Embryonic facial prominence (tissue), 1 donor: ENCODE measurements around the gene CMTM4.
"Not testable (repeated sequence)": the region's sequence is repeated elsewhere in the genome, so short reads cannot be mapped to it uniquely, and the experiment has no call there.

Source experiments
- DNase-seq: peaks from one replicate; pipeline ENCODE4 v3.0.0-alpha.2; 2016; ENCODE audit errors: extremely low spot score

The CMTM4 gene

DNA sequence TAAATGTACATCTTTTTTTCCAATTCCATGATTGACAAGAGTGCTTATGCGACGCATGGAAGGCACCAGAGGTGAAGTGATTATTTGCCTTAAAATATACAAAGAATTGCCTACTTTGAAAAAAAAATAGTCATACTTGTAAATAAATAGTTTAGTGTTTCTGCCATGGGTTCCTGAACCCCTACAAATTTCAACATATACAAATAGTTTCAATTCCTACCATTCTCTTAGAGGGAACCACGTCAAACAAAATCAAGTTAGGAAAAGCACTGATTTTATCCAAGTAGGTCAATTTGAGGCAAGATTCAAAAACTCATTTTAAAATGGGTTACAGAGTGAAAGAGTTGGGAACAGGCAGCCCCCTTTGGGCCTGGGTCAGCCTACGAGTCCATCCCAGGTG lies 80.4 kb downstream of the CMTM4 start:
- DNase-seq, result no peak

GRCh38 chr16:66614161-66614802 lies 82.3 kb downstream of the CMTM4 start:
- no peak for DNase-seq

- DNase-seq, result no peak
These were observed 84.1 kb downstream of the CMTM4 start for GRCh38 chr16:66612422-66612821.

- DNase-seq, result not testable (repeated sequence)
These were observed 84.6 kb downstream of the CMTM4 start for GRCh38 chr16:66611911-66612310.

GRCh38 chr16:66610111-66610820 lies 86.3 kb downstream of the CMTM4 start:
- no peak for DNase-seq

DNA sequence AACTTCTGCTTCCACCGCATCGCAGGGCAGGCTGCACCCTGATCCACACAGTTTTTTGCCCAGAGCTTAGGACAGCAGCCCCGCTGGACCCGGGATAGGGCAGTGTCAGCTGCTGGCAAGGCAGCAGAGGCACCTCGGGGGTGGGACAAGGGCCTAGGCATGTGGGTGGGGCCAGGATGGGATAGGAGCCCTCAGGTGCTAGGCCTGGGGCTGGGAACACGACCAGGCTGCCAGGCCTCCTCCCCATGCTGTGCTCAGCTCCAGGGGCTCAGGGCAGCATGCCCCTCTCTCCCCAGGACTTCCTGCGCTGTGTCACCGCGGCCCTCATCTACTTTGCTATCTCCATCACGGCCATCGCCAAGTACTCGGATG lies 87.4 kb downstream of the CMTM4 start:
- DNase-seq, result no peak

- peak; percentile 56 for DNase-seq
These were observed 88.1 kb downstream of the CMTM4 start for GRCh38 chr16:66608241-66609138.

DNA sequence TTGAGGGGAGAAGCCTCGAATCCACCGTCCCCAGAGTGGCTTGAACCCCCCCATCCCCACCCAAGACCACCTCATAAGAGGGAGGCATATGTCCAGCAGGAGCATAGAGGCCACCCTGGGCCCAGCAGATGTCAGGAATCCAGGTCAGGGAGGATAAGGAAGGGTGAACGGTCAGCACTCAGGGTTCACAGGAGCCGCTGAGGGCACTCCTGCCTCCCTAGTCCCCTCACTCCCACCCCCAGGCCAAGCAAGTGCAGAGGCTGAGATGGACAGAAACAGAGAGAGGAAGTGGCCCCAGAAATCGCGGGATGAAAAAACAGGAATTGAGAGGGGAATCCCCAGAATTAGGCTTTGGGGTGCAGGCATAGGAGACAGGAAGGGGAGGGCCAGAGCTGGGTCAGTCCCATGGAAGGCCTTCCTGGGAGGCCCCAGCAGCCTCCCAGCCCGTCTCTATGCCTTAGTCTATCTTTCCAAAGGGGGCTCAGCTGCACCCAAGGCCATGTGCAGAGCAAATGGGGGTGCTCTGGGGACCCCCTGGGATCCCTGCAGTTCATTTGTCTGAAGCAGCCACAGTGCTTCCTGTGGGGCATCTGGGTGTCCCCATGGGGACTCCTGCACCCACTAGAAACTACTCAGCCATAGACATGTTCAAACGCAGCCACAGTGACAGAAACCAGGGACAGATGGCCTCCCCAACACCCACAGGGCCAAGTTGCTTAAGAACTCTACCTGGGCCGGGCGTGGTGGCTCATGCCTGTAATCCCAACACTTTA lies 90.4 kb downstream of the CMTM4 start:
- DNase-seq, result no peak

DNA sequence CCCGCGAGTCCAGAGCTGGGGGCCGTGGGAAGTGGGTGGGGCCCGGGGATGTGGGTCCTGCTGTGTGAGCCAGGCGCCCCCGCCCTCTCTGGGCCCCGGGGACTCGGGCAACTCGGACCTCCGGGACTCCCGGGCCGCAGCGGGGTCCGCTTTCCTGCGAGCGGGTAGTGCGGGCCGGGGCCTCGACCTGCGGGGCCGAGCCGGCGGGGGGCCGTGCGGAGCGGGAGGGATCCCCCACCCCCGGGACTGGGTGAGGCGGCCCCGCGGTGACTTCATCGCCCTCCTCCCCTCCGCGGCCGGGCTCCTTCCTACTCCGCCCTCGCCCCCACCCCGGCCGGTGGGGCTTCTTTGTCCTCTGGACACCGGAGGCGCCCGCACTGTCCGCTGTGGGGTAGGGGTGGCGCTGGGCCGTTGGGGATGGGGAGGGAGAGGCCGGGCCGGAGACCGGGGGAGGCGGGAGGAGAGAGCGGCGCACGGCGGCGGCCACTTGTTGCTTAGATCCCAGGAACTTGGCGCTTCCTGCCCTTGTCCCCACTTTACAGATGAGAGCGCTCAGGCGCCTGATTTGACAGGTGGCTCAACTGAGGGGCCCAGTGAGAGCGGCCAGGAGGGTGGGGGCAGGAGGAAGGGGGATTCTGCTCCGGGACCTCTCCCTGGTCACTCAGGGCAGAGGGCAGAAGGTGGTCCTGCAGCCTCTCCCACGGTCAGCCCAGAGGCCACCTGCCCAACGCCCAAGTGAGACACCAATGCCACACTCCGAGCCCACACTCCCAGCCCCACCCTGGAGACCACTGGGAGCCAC lies 91.2 kb downstream of the CMTM4 start:
- DNase-seq, result no peak

GRCh38 chr16:66604376-66605176 lies 92.0 kb downstream of the CMTM4 start, which contains the start of gene CMTM3:
Gene CMTM3 (plus strand): TSS chr16:66604704. CDS start chr16:66604806, 102 bp downstream.
- DNase-seq, result peak; percentile 65

- DNase-seq, result peak; percentile 46
These were observed 92.8 kb downstream of the CMTM4 start for GRCh38 chr16:66603537-66604375.

GRCh38 chr16:66601471-66601870 lies 95.1 kb downstream of the CMTM4 start:
- DNase-seq, result no peak

DNA sequence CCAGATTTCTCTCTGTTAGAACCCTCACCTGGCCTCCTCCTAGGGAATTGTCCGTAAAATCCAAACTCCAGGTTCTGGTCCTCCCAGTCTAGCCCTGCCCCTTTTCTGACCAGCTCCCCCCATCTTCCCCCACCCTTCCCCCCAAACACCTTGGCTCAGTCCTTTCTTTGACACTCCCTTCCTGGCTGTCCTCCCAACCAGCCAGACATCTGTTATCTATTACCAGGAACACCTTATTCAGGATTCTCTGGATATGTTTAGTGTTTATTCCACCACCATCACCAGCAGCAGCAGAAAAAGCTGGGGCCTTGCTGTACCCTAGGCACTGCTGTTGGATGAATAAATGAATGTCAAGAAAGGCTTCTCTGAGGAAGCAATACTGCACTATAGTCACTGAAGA lies 96.1 kb downstream of the CMTM4 start:
- no peak for DNase-seq

GRCh38 chr16:66599726-66600125 lies 96.8 kb downstream of the CMTM4 start:
- DNase-seq, result no peak

- DNase-seq, result no peak
These were observed 98.4 kb downstream of the CMTM4 start for GRCh38 chr16:66598111-66598510.

DNA sequence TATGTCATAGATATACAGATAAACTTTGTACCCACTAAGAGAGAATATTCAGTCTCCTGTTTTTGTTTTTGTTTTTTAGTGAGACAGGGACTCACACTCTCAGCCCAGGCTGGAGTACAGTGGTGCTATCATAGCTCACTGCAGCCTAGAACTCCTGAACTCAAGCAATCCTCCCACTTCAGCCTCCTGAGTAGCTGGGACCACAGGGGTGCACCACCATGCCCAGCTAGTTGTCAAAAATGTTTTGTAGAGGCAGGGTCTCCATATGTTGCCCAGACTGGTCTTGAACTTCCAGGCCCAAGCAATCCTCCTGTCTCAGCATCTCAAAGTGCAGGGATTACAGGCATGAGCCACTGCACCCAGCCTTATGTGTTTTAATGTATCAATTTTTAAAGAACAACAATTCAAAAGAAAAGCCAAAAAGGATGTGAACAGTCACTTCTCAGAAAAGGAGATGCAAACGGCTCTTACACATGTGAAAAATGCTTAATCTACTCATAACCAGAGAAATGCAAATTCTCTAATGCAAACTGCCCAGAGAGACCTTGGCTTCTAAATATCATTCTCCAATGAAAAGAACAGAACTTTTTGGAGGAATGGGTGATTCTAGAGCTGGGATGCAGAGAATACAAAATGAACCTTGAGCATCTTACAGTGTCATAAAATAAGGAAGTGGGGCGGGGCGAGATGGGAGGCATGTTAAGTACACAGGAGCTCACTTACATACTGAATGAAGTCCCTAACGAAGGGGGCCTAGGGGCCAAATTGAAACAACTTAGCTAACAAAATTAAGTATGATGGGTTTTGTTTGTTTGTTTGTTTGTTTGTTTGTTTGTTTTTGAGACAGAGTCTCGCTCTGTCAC lies 99.3 kb downstream of the CMTM4 start:
- no peak for DNase-seq

GRCh38 chr16:66596559-66596958 lies 100.0 kb downstream of the CMTM4 start:
- not testable (repeated sequence) for DNase-seq

DNA sequence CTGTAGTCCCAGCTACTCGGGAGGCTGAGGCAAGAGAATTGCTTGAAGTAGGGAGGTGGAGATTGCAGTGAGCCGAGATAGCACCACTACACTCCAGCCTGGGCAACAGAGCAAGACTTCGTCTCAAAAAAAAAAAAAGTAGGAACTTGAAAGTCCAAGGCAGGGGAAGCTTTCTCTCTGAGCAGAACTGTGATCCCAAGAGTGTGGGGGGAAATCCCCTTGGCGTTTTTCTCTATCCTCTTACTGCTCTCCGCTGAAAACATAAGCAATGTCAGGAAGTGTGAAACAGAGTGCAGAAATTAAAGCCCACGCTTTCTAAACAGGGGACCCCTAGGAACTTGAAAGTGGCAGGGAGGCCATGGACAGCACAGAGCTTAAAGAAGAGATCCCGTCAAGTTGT lies 101.8 kb downstream of the CMTM4 start:
- no peak for DNase-seq
